ENCODE results near the gene COL20A1.

GRCh38 chr20:63370618-63371187 is 77.7 kb downstream of the COL20A1 start:
- TF ChIP-seq CTCF (IDR thresholded peaks at IDR 0.05) (no peak), POLR2A (IDR thresholded peaks at IDR 0.05) (no peak), EP300 (IDR thresholded peaks at IDR 0.05) (no peak)

Measured in tibial nerve (tissue), 4 donors.